ENCODE measurements around the gene DSP.

DSP gene, protein sequence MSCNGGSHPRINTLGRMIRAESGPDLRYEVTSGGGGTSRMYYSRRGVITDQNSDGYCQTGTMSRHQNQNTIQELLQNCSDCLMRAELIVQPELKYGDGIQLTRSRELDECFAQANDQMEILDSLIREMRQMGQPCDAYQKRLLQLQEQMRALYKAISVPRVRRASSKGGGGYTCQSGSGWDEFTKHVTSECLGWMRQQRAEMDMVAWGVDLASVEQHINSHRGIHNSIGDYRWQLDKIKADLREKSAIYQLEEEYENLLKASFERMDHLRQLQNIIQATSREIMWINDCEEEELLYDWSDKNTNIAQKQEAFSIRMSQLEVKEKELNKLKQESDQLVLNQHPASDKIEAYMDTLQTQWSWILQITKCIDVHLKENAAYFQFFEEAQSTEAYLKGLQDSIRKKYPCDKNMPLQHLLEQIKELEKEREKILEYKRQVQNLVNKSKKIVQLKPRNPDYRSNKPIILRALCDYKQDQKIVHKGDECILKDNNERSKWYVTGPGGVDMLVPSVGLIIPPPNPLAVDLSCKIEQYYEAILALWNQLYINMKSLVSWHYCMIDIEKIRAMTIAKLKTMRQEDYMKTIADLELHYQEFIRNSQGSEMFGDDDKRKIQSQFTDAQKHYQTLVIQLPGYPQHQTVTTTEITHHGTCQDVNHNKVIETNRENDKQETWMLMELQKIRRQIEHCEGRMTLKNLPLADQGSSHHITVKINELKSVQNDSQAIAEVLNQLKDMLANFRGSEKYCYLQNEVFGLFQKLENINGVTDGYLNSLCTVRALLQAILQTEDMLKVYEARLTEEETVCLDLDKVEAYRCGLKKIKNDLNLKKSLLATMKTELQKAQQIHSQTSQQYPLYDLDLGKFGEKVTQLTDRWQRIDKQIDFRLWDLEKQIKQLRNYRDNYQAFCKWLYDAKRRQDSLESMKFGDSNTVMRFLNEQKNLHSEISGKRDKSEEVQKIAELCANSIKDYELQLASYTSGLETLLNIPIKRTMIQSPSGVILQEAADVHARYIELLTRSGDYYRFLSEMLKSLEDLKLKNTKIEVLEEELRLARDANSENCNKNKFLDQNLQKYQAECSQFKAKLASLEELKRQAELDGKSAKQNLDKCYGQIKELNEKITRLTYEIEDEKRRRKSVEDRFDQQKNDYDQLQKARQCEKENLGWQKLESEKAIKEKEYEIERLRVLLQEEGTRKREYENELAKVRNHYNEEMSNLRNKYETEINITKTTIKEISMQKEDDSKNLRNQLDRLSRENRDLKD (N-terminal part only)

DNA sequence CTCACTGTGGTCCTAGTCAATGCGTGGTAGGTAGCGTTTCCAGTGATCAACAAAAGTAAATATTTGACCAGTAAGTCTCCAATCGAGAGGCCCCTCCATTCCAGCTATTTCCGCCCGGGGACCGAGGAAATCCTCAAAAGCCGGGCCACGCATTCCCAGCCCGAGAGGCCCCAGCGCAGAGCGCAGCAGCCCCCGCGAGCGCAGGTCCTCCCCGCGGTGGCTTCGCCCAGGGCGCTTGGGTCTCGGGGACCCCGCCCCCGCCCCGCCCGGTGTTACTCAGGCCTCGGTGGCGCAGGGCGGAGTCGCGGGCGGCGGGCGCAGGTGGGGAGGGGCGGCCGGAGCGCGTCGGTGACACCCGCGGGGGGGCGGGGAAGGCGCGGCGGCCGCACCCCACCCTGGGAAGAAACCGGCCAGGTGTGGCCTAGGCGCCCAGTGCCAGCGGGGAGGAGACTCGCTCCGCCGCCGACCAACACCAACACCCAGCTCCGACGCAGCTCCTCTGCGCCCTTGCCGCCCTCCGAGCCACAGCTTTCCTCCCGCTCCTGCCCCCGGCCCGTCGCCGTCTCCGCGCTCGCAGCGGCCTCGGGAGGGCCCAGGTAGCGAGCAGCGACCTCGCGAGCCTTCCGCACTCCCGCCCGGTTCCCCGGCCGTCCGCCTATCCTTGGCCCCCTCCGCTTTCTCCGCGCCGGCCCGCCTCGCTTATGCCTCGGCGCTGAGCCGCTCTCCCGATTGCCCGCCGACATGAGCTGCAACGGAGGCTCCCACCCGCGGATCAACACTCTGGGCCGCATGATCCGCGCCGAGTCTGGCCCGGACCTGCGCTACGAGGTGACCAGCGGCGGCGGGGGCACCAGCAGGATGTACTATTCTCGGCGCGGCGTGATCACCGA, at the start of gene DSP:
TSS of gene DSP (plus strand) at position 497 of the 890 bp plus-strand sequence. CDS start at position 742, 245 bp downstream.
- peak; percentile 66 for DNase-seq

DNA sequence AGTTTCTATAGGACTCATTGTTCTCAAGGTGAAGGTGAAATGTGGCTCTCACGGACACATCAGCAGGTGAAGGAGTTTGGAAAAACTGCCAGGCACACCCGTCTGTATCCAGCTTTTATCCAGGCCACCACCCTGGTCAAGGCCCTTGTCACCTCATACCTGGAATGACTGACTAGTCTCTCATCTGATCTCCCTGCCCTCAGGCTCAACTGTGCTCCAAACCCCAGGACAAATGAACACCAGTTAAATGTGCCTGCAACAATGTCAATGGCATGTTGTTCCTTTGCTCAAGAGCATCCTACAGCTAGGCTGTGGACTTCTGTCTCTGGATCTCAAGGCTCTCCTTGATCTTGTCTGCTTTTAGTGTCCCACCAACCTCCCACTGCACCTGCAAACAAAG, 47.6 kb upstream of the DSP start:
- DNase-seq: no peak

DNA sequence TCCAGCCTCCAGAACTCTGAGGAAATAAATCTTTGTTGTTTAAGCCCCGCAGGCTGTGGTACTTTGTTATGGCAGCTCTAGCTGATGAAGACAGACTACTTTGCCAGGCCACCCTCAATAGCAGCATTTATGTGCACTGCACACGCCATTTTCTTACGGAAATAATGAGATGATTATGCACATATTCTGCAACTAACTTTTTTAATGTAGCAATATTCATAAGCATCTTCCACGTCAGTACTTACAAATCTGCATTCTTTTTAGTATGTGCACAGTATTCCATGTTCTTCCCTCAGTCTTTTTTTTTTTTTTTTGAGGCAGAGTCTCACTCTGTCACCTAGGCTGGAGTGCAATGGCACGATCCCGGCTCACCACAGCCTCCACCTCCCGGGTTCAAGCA, 46.8 kb upstream of the DSP start:
- no peak for DNase-seq

DNA sequence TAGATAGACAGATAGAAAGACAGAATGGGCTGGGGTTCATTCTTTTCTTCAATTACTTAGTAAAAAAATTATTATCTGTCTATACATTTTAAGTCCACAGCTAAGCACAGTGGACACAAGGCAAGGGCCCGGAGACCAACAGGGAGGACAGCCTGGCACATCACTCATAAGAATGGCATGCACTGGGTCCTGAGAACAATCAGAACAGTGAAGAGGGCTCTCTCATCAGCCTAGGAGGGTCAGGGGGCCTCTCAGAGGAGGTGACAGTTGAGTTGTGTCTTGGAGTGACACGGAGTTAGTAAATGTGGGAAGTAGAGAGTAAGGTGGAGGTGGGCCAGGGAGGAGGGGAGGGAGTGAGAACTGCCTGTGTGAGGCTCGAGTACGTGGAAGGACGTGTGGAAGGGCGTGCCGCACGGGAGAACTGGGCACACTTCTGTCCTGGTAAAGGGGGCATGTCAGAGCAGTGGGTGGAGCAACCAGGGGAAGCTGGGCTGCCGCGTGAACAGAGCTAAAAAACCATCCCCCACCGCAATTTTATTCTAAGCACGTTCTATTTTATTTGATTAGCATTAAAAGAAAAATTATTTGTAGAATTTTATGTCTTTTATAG, 45.1 kb upstream of the DSP start:
- DNase-seq: no peak

DNA sequence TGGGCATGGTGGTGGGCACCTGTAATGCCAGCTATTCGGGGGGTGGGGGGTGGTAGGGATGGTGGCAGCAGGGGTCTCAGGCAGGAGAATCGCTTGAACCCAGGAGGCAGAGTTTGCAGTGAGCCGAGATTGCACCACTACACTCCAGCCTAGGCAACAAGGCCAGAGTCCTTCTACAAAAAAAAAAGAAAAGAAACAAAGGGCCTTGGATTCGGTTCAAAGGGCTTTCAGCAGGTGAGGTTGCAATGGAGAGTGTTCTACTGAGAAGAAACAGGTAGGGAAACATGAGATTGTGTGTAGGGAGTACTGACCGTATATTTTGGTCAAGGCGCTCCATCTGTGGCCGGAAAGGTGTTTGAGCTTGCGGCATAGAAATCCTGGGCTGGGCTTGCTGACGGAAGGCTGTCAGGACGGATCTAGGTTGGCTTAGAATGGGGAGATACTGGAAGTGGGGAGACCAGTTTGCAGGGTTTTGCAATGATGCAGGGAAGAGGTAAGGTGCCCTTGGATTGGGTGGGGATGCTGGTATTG, 40.7 kb upstream of the DSP start:
- no peak for DNase-seq

DNA sequence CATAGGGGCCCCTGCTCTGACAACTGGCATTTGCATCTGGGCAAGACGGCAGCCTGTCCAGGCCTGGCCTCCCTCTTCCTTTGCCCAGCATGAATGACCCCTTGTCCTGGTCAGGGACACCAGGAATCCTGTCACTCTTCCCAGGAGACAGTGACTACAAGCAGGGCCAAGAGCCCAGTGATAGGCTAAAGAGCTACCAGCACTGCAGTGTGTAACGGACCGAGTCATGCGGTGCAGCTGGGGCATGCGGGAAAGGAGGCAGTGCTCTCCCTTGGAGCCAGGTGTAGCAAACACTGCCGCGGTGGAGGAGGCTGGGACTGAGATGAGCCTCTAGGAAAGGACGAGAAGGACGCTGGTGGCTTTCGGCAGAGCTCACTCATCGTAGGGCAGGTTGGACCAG, 38.7 kb upstream of the DSP start:
- DNase-seq: no peak

DNA sequence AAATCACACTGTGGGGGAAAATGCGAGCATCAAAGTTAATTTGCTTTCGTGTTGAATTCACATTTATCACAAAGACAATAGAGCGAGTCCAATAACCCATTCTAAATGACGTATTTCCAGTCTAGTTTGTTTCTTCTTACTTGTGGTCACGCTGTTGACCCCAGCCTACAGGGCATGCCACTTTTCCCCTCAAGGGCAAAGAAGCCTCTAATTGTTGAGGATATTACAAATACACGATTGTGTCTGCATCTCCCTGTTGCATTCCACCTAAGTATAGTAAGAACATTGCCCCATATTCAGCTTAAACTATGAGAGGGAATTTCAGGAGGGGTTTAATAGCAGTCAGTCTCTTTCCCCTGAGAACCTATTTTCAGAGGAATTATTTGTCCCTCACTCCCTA, 37.4 kb upstream of the DSP start:
- DNase-seq: no peak

DNA sequence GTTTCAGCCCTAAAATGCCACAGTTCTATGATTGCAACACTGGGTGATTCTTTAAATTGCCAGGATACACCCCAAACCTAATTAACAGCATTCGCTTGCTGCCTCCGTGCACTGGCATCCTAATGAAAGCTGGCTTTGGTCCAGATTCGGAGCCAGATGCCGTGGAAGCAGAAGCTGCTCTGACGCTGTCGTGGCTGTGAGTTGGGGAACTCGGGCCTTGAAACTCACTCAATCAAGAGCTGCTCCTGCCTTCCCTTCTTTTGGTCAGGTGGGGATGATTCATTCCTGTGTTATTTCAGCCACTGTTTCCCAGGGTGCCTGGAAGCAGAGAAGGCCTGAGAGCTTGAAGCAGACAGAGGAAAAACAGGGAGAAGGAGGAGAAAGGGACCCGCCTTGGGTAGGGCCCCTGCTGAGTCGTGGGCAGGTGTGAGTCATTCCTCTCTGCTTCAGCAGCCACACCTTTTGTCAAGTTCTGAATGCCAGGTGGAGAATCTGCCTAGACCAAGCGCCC, 36.2 kb upstream of the DSP start:
- DNase-seq: peak; percentile 81

DNA sequence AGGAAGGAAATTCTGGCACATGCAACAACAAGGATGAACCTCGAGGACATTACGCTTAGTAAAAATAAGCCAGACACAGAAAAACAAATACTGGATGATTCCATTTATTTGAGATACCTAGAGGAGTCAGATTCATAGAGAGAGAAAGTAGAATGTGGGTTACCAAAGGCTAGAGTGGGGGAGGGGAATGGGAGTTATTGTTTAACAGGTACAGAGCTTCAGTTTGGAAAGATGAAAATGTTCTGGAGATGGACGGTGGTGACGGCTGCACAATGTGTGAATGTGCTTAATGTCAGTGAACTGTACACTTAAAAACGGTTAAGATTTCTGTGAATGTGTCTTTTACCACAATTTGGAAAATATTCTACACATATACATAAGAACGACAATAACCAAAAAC, 33.9 kb upstream of the DSP start:
- DNase-seq: no peak

DNA sequence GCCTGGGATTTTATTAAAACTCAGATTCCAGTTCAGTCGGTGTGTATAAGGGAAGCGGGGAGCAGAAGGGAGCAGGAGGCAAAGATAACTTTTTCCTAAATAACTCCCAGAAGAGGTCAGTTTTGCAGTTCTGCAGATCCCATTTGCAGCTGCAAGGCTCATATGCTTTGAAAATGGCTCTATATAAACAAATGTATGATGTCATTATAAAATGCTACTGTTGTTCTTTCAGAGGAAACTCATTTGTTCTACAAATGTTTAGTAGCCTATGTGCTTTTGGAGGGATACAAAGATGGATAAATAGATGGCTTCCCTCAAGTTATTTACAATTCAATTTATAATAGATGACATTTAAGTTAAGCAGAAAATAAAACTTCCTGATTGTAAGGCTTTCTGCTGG, 29.2 kb upstream of the DSP start:
- no peak for DNase-seq

DNA sequence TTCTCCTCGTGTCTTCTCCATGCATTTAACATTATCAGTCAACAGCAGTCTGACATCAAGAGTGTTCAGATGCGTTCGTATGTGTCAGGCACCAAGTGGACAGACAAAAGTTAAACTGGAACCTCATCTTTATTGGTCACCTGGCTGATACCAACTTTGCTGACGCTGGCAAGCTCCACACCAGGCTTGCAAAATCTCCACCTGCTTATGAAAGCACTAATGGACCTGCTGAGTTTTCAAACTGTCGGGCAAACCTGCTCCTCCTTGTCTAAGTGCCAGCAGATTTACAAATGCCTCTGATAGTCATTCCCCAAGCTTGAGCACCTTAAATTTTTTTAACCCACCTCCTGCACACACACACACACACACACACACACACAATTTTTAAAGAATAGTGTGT, 27.9 kb upstream of the DSP start:
- DNase-seq: no peak

DNA sequence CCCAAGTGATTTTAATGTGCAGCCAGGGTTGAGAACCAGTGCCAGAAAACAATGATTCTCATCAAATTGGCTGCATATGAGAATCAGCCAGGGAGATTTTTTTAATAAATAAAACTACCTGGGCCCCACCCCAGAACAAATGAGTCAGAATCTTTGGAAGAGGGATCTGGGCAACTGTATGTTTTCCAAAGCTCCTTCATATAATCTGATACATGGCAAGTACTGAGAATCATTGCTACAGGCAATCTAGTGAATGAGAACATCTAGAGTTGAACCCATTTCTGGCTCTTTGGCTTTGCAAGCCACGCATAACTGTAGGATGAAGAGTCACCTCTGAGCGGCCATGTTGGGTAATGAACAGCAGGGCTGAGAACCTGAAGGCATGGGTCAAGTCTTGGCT, 26.1 kb upstream of the DSP start:
- DNase-seq: no peak

DNA sequence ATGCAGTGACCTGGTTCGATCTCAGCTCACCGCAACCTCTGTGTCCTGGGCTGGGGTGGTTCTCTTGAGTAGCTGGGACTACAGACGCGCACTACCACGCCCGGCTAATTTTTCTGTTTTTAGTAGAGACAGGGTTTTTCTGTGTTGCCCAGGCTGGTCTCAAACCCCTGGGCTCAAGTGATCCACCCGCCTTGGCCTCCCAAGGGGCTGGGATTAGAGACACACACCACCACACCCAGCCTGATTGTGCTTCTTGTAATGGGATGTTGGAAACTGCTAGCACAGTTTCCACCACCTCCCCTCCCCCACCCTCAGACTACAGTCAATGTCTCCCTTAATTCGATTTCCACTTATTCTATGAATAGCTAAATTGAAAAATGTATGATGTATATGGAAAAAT, 22.6 kb upstream of the DSP start:
- no peak for DNase-seq

DNA sequence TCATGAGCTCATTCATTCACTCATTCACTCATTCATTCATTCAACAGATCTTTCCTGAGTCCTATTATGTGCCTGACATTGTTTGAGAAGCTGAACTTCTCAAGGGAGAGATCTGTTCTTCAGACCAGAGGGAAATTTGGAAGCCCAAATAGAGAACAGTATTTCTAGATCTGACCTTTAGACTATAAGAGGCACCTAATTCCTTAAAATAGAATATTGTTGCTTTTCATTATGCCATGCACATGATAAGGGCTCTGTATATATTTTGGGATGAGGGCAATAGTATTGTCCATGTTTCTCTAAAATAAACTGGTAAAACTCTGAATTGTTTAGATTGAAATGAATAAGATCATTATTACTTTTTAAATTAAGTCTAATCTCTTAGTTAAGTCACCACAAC, 18.6 kb upstream of the DSP start:
- DNase-seq: no peak

DNA sequence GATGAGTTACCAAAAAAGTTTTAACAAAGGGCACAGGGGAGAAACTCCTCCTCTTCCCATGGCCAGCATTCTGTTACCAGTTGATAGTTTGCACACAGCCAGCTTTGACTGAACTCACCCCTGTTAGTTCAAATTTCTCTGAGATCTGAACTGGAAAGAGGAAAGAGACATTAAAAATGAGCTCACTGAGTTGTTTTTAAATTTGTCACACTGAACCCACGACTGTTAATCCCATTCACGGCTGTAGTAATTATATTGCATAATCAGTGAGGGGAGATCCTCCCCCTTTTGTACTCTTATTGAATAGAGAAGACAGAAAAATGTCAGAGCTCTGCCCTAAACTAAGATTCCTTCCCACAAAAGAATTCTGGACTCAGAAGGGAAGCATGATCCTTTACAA, 17.5 kb upstream of the DSP start:
- DNase-seq: no peak

DNA sequence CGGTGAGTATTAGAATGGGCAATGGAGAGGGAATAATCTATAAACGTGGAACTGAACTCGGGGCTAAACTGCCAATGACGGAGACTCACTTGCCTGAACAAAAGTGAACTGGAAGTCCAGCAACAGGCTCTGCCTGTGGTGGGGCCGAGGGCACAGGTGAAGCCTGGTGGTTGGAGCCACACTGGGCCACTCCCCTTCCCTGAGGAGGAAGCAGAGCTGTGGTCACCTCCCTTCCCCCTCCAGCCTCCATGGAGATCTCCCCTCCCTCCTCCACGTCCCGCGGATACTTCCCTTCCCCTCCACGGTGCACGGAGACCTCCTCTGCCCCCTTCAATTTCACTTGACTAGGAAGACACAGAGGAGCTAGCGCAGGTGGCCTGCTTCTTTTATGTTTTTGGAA, 14.7 kb upstream of the DSP start:
- no peak for DNase-seq

DNA sequence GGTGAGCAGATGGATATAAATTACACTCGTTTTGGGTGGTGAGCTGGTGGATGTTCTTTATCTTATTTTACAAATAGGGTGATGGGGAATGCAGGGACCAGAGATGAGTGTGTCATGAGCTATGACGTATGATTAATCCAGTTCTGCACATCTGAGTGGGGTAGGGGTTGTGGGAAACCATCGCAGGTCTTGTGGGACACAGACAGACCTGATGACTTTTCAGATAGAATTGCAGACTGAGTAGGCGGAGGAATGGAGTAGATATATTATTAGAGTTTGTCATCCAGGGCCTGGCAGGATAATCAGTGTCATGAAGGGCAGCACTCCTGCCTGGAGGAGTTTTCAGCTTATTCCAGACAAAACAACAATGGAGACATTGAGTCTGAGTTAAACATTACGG, 12.9 kb upstream of the DSP start:
- DNase-seq: peak; percentile 85

DNA sequence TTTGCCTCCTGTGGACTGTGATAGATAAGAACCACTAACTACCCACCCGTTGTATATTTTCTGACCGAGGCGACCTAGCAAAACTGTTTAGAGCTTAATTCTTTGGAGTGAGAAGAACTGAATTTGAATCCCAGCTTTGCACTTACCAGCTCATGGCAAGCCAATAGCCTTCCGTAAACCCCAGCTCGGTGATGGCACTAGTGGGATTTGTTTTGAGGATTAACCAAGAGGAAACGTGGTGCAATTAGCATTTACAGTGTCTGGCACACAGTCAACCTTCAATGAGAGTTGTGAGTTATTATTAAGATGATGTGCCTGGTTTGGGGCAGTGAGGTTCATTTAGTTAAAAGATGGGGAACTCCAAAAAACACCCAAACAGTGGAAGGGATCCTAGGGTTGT, 12.3 kb upstream of the DSP start:
- no peak for DNase-seq

DNA sequence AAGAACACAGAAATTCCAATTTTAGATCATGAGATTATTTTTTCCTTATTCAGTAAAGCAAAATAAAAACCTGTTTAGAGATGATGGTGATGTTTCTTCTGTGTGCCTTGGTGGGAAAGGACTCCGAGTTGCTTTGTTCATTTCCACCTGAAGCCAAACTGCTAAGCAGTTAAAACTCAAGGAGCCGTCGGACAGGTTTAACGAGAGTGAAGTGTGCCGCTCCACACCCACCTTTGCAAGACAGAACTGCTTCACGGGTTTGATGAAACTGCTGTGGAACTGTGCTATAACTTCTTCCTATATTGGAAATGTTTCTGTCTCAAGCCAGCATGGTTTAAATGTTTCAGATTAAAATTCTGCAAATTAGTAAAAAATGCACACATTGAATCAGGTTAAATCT, 9.2 kb upstream of the DSP start:
- DNase-seq: no peak

DNA sequence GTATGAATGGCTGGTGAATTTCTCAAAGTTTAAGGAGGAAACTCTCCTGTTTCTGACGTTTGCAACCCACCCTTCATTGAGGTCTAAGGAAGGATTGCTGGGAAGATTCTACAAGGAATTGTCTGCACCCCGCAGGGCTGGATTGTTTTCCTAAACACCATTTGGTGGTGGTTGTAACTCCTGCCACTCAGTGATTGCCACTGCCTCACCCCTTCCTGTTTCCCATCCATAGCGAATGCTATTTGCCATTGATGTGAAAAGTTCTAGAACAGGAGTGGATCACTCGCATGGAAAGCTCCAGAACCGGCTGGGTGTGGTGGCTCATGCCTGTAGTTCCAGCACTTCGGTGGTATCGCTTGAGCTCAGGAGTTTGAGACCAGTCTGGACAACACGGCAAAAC, 8.7 kb upstream of the DSP start:
- no peak for DNase-seq

DNA sequence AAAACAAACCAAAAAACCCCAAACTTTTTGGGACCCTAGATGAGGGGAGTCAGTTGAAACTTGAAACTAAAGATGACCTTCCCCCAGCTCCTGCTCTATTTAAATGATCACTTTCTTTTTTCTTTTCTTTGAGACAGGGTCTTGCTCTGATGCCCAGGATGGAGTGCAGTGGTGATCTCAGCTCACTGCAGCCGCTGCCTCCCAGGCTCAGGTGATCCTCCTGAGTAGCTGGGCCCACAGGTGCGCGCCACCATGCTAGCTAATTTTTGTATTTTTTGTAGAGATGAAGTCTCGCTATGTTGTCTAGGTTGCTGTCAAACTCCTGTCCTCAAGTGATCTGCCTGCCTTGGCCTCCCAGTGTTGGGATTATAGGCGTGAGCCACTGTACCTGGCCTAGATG, 7.3 kb upstream of the DSP start:
- no peak for DNase-seq

Data from EL (cell line).